ENCODE measurements around the gene XK. TPM values are rescaled to one million over a fixed set of nuclear protein-coding genes. Genes with fewer than 3 reads are reported as not detected.

Gene XK
- total and polyA plus RNA-seq, 10 of the 15 experiments (the other 5 are each of a cell fraction or from before 2014, with no cell fraction given): not detected

DNA sequence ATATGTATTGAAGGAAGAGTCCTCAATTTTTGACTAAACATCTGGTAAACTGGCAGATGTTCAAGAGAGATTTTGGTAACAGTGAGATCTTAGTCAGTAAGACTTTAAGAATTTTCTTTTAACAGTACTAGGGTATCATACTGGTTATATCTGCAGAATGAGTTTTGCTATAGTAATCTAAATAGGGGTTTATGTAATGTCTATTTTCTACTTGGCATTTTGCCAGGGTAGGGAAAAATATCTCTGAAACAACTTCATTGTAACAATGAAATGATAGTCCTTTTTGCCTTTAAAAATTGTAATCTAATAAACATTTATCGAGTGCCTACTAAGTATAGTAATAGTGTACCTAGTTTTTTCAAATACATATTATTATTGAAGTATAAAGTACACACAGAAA is 32.1 kb downstream of the XK start:
- RAD21 ChIA-PET (ENCODE audit: unreplicated experiment): no interaction called here
- H3K4me1 ChIP-seq (ENCODE audit: control insufficient read depth, insufficient read depth, low read length): no peaks in the 10 kb centered on the region
- no peaks in the 10 kb centered on the region for H3K79me2 ChIP-seq (ENCODE audit: control insufficient read depth, insufficient read depth, low read length)
- SMC1A ChIA-PET (ENCODE audit: uncharacterized antibody, unreplicated experiment): no interaction called here
- H3K9ac ChIP-seq (ENCODE audit: control insufficient read depth, insufficient read depth, low read length): no peak overlapping the region
- TF ChIP-seq, protein P1, sequence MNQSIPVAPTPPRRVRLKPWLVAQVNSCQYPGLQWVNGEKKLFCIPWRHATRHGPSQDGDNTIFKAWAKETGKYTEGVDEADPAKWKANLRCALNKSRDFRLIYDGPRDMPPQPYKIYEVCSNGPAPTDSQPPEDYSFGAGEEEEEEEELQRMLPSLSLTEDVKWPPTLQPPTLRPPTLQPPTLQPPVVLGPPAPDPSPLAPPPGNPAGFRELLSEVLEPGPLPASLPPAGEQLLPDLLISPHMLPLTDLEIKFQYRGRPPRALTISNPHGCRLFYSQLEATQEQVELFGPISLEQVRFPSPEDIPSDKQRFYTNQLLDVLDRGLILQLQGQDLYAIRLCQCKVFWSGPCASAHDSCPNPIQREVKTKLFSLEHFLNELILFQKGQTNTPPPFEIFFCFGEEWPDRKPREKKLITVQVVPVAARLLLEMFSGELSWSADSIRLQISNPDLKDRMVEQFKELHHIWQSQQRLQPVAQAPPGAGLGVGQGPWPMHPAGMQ (IDR thresholded peaks at IDR 0.05; ENCODE audit: borderline replicate concordance): no peak
- TF ChIP-seq SMAD1 (IDR thresholded peaks at IDR 0.05; ENCODE audit: low read depth, partially characterized antibody) (no peak), SREBF2 (IDR thresholded peaks at IDR 0.05; ENCODE audit: low read length) (no peak), RAD21 (IDR thresholded peaks at IDR 0.05; ENCODE audit: insufficient read depth, low read depth, low read length) (no peak), TBL1XR1 (IDR thresholded peaks at IDR 0.05; ENCODE audit: low read depth, low read length) (no peak), PAX5 (IDR thresholded peaks at IDR 0.05; ENCODE audit: borderline replicate concordance, low read depth, low read length) (no peak), YY1 (IDR thresholded peaks at IDR 0.05; ENCODE audit: low read depth, low read length) (no peak), DPF2 (IDR thresholded peaks at IDR 0.05) (no peak), EP300 (IDR thresholded peaks at IDR 0.05; ENCODE audit: borderline replicate concordance in 1 of 2, control insufficient read depth in 1 of 2, low read depth in 2 of 2, low read length in 2 of 2) (no peak), RUNX3 (IDR thresholded peaks at IDR 0.05; ENCODE audit: low read length) (no peak), MYC (IDR thresholded peaks at IDR 0.05; ENCODE audit: insufficient read depth, insufficient read length, insufficient replicate concordance, low read length, severe bottlenecking) (no peak), ATF7 (IDR thresholded peaks at IDR 0.05; ENCODE audit: low read depth) (no peak), IKZF2 (IDR thresholded peaks at IDR 0.05) (no peak), ZNF622 (IDR thresholded peaks at IDR 0.05) (no peak), FOS (IDR thresholded peaks at IDR 0.05; ENCODE audit: borderline replicate concordance, extremely low read depth, insufficient read length) (no peak), GABPA (IDR thresholded peaks at IDR 0.05; ENCODE audit: low read depth) (no peak)
- TF ChIP-seq, protein P2, sequence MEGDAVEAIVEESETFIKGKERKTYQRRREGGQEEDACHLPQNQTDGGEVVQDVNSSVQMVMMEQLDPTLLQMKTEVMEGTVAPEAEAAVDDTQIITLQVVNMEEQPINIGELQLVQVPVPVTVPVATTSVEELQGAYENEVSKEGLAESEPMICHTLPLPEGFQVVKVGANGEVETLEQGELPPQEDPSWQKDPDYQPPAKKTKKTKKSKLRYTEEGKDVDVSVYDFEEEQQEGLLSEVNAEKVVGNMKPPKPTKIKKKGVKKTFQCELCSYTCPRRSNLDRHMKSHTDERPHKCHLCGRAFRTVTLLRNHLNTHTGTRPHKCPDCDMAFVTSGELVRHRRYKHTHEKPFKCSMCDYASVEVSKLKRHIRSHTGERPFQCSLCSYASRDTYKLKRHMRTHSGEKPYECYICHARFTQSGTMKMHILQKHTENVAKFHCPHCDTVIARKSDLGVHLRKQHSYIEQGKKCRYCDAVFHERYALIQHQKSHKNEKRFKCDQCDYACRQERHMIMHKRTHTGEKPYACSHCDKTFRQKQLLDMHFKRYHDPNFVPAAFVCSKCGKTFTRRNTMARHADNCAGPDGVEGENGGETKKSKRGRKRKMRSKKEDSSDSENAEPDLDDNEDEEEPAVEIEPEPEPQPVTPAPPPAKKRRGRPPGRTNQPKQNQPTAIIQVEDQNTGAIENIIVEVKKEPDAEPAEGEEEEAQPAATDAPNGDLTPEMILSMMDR (IDR thresholded peaks at IDR 0.05 in 2 of 3, conservative IDR thresholded peaks at IDR 0.05 in 1 of 3; ENCODE audit: control insufficient read depth in 2 of 3, extremely low read depth in 1 of 3, insufficient read depth in 1 of 3, low read depth in 3 of 3, low read length in 3 of 3): no peak
- TF ChIP-seq, protein P3, sequence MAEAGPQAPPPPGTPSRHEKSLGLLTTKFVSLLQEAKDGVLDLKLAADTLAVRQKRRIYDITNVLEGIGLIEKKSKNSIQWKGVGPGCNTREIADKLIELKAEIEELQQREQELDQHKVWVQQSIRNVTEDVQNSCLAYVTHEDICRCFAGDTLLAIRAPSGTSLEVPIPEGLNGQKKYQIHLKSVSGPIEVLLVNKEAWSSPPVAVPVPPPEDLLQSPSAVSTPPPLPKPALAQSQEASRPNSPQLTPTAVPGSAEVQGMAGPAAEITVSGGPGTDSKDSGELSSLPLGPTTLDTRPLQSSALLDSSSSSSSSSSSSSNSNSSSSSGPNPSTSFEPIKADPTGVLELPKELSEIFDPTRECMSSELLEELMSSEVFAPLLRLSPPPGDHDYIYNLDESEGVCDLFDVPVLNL (IDR thresholded peaks at IDR 0.05; ENCODE audit: low read depth, low read length): no peak
- no peak overlapping the region for H3K4me2 ChIP-seq (ENCODE audit: control insufficient read depth, insufficient read depth)
- FAIRE-seq (no peak), DNase-seq (ENCODE audit: low read depth, low spot score) (no peak), ATAC-seq (no peak)
- H4K20me1 ChIP-seq (ENCODE audit: control insufficient read depth, insufficient read depth): no peaks in the 10 kb centered on the region
- POLR2A ChIA-PET: no interaction called here
- in situ Hi-C loops (cut with MboI): no loop called here
- no peak overlapping the region for H3K27ac ChIP-seq (ENCODE audit: control insufficient read depth, insufficient read depth)
- H2AFZ ChIP-seq (ENCODE audit: control insufficient read depth, low read depth, low read length): no peak overlapping the region
- CTCF ChIA-PET: no interaction called here
- intact Hi-C loops (cut with micrococcal nuclease; ENCODE audit: unreplicated experiment): no loop called here
- 0% methylated on average over 1 of the region's 1 CpG for WGBS (ENCODE audit: insufficient coverage, insufficient replicate concordance, low lambda C conversion rate, missing lambda C conversion rate)
- H3K4me3 ChIP-seq: no peak overlapping the region
- H3K27me3 ChIP-seq (replicated peaks in 1 of 2; ENCODE audit: control insufficient read depth in 2 of 2, insufficient read depth in 2 of 2, low read length in 1 of 2): no peaks in the 10 kb centered on the region; a peak in 1 of 4 replicates
- H3K9me3 ChIP-seq (replicated peaks; ENCODE audit: control insufficient read depth, insufficient read depth, low read length): no peaks in the 10 kb centered on the region
- BruUV-seq (replicated peaks): no TSS peak
- no peaks in the 10 kb centered on the region for H3K36me3 ChIP-seq (ENCODE audit: control insufficient read depth in 2 of 2, insufficient read depth in 2 of 2, low read length in 1 of 2)
